ENCODE results near the gene ANKRD13B. TPM values are rescaled to one million over a fixed set of nuclear protein-coding genes. Genes with fewer than 3 reads are reported as not detected.
A peak's percentile ranks its signal among the peaks of the same experiment; 100 is the strongest.

Gene ANKRD13B
- total and polyA plus RNA-seq, 5 donors: 5.0 to 11.0 (median 6.7) TPM

GRCh38 chr17:29622337-29623282 is 29.7 kb downstream of the ANKRD13B start, which contains the start of gene CORO6:
TSS of gene CORO6 (minus strand) at chr17:29622912. CDS start at chr17:29621421, 1,491 bp downstream.
- 4% methylated on average over 77 of the region's 77 CpGs for WGBS

GRCh38 chr17:29623283-29623647 is 30.3 kb downstream of the ANKRD13B start:
- Histone ChIP-seq H3K27me3 (ENCODE audit: control insufficient read depth, insufficient read depth) (no peaks in the 10 kb centered on the region), H3K4me1 (ENCODE audit: control insufficient read depth, insufficient read depth, low read length) (peaks cover 14% of the 10 kb centered on the region), H3K9me3 (ENCODE audit: control insufficient read depth, low read length) (no peaks in the 10 kb centered on the region), H3K4me3 (ENCODE audit: low read length) (no peak overlapping the region), H3K27ac (ENCODE audit: low read length) (peak overlapping the region; percentile 26)
- DNase-seq: no peak
- ATAC-seq: no peak
- intact Hi-C loops (cut with DNase I): no loop called here
- whole genome bisulfite sequencing: 45% methylated on average over 4 of the region's 4 CpGs

More at GRCh38 chr17:29622337-29623282, 29.7 kb downstream of the ANKRD13B start, which contains the start of gene CORO6:
- Histone ChIP-seq H3K4me3 (ENCODE audit: low read length) (peak within 1 kb of the TSS; percentile 52), H3K27me3 (ENCODE audit: control insufficient read depth, insufficient read depth) (no peaks in the 10 kb centered on the region), H3K27ac (ENCODE audit: low read length) (peak within 1 kb of the TSS; percentile 84), H3K4me1 (ENCODE audit: control insufficient read depth, insufficient read depth, low read length) (peaks cover 13% of the 10 kb centered on the region), H3K9me3 (ENCODE audit: control insufficient read depth, low read length) (no peaks in the 10 kb centered on the region)
- ATAC-seq: peak; percentile 77 to 80
- DNase-seq: peak; percentile 69 to 90 (median 88)
- intact Hi-C loops (cut with DNase I): no loop called here

- intact Hi-C loops (cut with DNase I): no loop called here
- Histone ChIP-seq H3K27ac (ENCODE audit: low read length) (peak overlapping the region; percentile 12), H3K4me3 (ENCODE audit: low read length) (no peak overlapping the region), H3K27me3 (ENCODE audit: control insufficient read depth, insufficient read depth) (no peaks in the 10 kb centered on the region), H3K4me1 (ENCODE audit: control insufficient read depth, insufficient read depth, low read length) (peaks cover 13% of the 10 kb centered on the region), H3K9me3 (ENCODE audit: control insufficient read depth, low read length) (no peaks in the 10 kb centered on the region)
- ATAC-seq (no peak), DNase-seq (no peak)
- 64% methylated on average over 4 of the region's 4 CpGs for WGBS
Observed at GRCh38 chr17:29624586-29624985, 31.7 kb downstream of the ANKRD13B start.

GRCh38 chr17:29625037-29625750 is 32.3 kb downstream of the ANKRD13B start:
- peaks cover 13% of the 10 kb centered on the region for H3K4me1 ChIP-seq (ENCODE audit: control insufficient read depth, insufficient read depth, low read length)
- intact Hi-C loops (cut with DNase I): loop anchor here in 1 of 4 donors (5.0 kb wide), 1 partner anchor 152 kb away; no protein-coding TSS in a partner anchor
- DNase-seq: peak; percentile 60 to 80 (median 68)
- ATAC-seq: peak; percentile 45 to 54
- 64% methylated on average over 8 of the region's 8 CpGs for WGBS
- no peak overlapping the region for H3K4me3 ChIP-seq (ENCODE audit: low read length)
- no peaks in the 10 kb centered on the region for H3K9me3 ChIP-seq (ENCODE audit: control insufficient read depth, low read length)
- H3K27ac ChIP-seq (ENCODE audit: low read length): peak overlapping the region; percentile 28
- no peaks in the 10 kb centered on the region for H3K27me3 ChIP-seq (ENCODE audit: control insufficient read depth, insufficient read depth)

GRCh38 chr17:29627951-29628350 is 35.0 kb downstream of the ANKRD13B start:
- intact Hi-C loops (cut with DNase I): loop anchor here in 1 of 4 donors (5.0 kb wide), 1 partner anchor 149 kb away; no protein-coding TSS in a partner anchor
- ATAC-seq (no peak), DNase-seq (no peak)
- Histone ChIP-seq H3K4me1 (ENCODE audit: control insufficient read depth, insufficient read depth, low read length) (peaks cover 11% of the 10 kb centered on the region), H3K9me3 (ENCODE audit: control insufficient read depth, low read length) (no peaks in the 10 kb centered on the region), H3K4me3 (ENCODE audit: low read length) (no peak overlapping the region), H3K27me3 (ENCODE audit: control insufficient read depth, insufficient read depth) (no peaks in the 10 kb centered on the region), H3K27ac (ENCODE audit: low read length) (no peak overlapping the region)
- WGBS: 83% methylated on average over 1 of the region's 1 CpG

- DNase-seq (no peak), ATAC-seq (peak; percentile 15 to 25)
- Histone ChIP-seq H3K4me3 (ENCODE audit: low read length) (no peak overlapping the region), H3K4me1 (ENCODE audit: control insufficient read depth, insufficient read depth, low read length) (peaks cover 5% of the 10 kb centered on the region), H3K27ac (ENCODE audit: low read length) (peak overlapping the region; percentile 36), H3K9me3 (ENCODE audit: control insufficient read depth, low read length) (no peaks in the 10 kb centered on the region), H3K27me3 (ENCODE audit: control insufficient read depth, insufficient read depth) (no peaks in the 10 kb centered on the region)
- 56% methylated on average over 2 of the region's 2 CpGs for WGBS
- intact Hi-C loops (cut with DNase I): loop anchor here in 1 of 4 donors (5.0 kb wide), 1 partner anchor 149 kb away; no protein-coding TSS in a partner anchor
Observed at GRCh38 chr17:29628644-29629043, 35.7 kb downstream of the ANKRD13B start.

GRCh38 chr17:29629839-29630238 is 36.9 kb downstream of the ANKRD13B start:
- peaks cover 5% of the 10 kb centered on the region for H3K4me1 ChIP-seq (ENCODE audit: control insufficient read depth, insufficient read depth, low read length)
- WGBS: 47% methylated on average over 2 of the region's 2 CpGs
- H3K27ac ChIP-seq (ENCODE audit: low read length): no peak overlapping the region
- no peaks in the 10 kb centered on the region for H3K9me3 ChIP-seq (ENCODE audit: control insufficient read depth, low read length)
- no peak for ATAC-seq
- intact Hi-C loops (cut with DNase I): loop anchor here in 1 of 4 donors (5.0 kb wide), 1 partner anchor 147 kb away; no protein-coding TSS in a partner anchor
- no peak for DNase-seq
- no peaks in the 10 kb centered on the region for H3K27me3 ChIP-seq (ENCODE audit: control insufficient read depth, insufficient read depth)
- no peak overlapping the region for H3K4me3 ChIP-seq (ENCODE audit: low read length)

GRCh38 chr17:29630630-29631193 is 37.8 kb downstream of the ANKRD13B start:
- DNase-seq (no peak), ATAC-seq (peak in 1 of 2 donors; percentile 12)
- intact Hi-C loops (cut with DNase I): no loop called here
- Histone ChIP-seq H3K4me3 (ENCODE audit: low read length) (no peak overlapping the region), H3K27me3 (ENCODE audit: control insufficient read depth, insufficient read depth) (no peaks in the 10 kb centered on the region), H3K4me1 (ENCODE audit: control insufficient read depth, insufficient read depth, low read length) (peaks cover 4% of the 10 kb centered on the region), H3K9me3 (ENCODE audit: control insufficient read depth, low read length) (no peaks in the 10 kb centered on the region), H3K27ac (ENCODE audit: low read length) (no peak overlapping the region)
- 70% methylated on average over 6 of the region's 6 CpGs for WGBS

GRCh38 chr17:29633886-29634285 is 41.0 kb downstream of the ANKRD13B start:
- H3K4me1 ChIP-seq (ENCODE audit: control insufficient read depth, insufficient read depth, low read length): peaks cover 2% of the 10 kb centered on the region
- H3K4me3 ChIP-seq (ENCODE audit: low read length): no peak overlapping the region
- intact Hi-C loops (cut with DNase I): no loop called here
- no peaks in the 10 kb centered on the region for H3K27me3 ChIP-seq (ENCODE audit: control insufficient read depth, insufficient read depth)
- WGBS: 96% methylated on average over 3 of the region's 3 CpGs
- DNase-seq (no peak), ATAC-seq (no peak)
- no peak overlapping the region for H3K27ac ChIP-seq (ENCODE audit: low read length)
- H3K9me3 ChIP-seq (ENCODE audit: control insufficient read depth, low read length): no peaks in the 10 kb centered on the region

GRCh38 chr17:29640413-29640812 is 47.5 kb downstream of the ANKRD13B start:
- DNase-seq (no peak), ATAC-seq (peak in 1 of 2 donors; percentile 38)
- Histone ChIP-seq H3K9me3 (ENCODE audit: control insufficient read depth, low read length) (no peaks in the 10 kb centered on the region), H3K4me1 (ENCODE audit: control insufficient read depth, insufficient read depth, low read length) (peaks cover 18% of the 10 kb centered on the region), H3K27ac (ENCODE audit: low read length) (peak overlapping the region; percentile 94), H3K4me3 (ENCODE audit: low read length) (no peak overlapping the region), H3K27me3 (ENCODE audit: control insufficient read depth, insufficient read depth) (no peaks in the 10 kb centered on the region)
- whole genome bisulfite sequencing: 19% methylated on average over 2 of the region's 2 CpGs
- intact Hi-C loops (cut with DNase I): loop anchor here in 1 of 4 donors (5.0 kb wide), 1 partner anchor 137 kb away; no protein-coding TSS in a partner anchor

Measured in right cardiac atrium (tissue), 5 donors.